PC-9 (cell line): Measurements from ENCODE around the gene NCOA3. TPM values are rescaled to one million over a fixed set of nuclear protein-coding genes. Genes with fewer than 3 reads are reported as not detected.

ENCODE experiments used
- BruUV-seq: library from RNA; stranded (reverse); fragments of 400-500 nt; replicated peaks from 2 replicates; lab custom pipeline; 2021; lab: Mats Ljungman, UMichigan
- CTCF ChIA-PET: fragments of 300-600 bp; sonication (Branson Sonifier 250); formaldehyde crosslinking; loops from one replicate; lab custom pipeline; 2022; ENCODE audit warnings: antibody characterized with exemption; lab: Charles Lee
- POLR2A ChIA-PET: fragments of 300-600 bp; sonication (Branson Sonifier 250); formaldehyde crosslinking; loops from one replicate; lab custom pipeline; 2022; ENCODE audit warnings: antibody characterized with exemption; ENCODE audit not compliant: unreplicated experiment; lab: Charles Lee
- DNase-seq, 2 experiments: peaks; one replicate each; pipeline versions ENCODE4 v3.0.0 to v3.0.0-alpha.2; 2015 to 2022; ENCODE audit warnings: mixed read lengths in 1 of 2
- H2AFZ ChIP-seq: fragments of 200-600 bp; sonication (generic); 2 replicates; pipeline ENCODE4 v1.8.1; 2017; ENCODE audit warnings: antibody characterized with exemption
- H3F3A ChIP-seq: fragments of 200-600 bp; sonication (generic); 2 replicates; pipeline ENCODE4 v1.8.1; 2017; ENCODE audit warnings: antibody characterized with exemption, mild to moderate bottlenecking, low read depth; ENCODE audit not compliant: insufficient read depth
- H3K27ac ChIP-seq: fragments of 200-600 bp; sonication (generic); 2 replicates; pipeline ENCODE4 v1.6.1; 2016; ENCODE audit warnings: mixed run types
- H3K27me3 ChIP-seq: fragments of 200-600 bp; sonication (generic); 2 replicates; pipeline ENCODE4 v1.6.1; 2016; ENCODE audit warnings: low read depth, mixed run types; ENCODE audit not compliant: insufficient read depth
- H3K36me3 ChIP-seq: fragments of 200-600 bp; sonication (generic); 2 replicates; pipeline ENCODE4 v1.6.1; 2016; ENCODE audit warnings: low read depth, mixed run types
- H3K4me1 ChIP-seq: fragments of 200-600 bp; sonication (generic); replicated peaks from 2 replicates; pipeline ENCODE4 v1.6.1; 2016; ENCODE audit warnings: mixed run types; ENCODE audit not compliant: insufficient read depth
- H3K4me2 ChIP-seq: fragments of 200-600 bp; sonication (generic); 2 replicates; pipeline ENCODE4 v1.6.1; 2017; ENCODE audit warnings: mixed run types
- H3K4me3 ChIP-seq: fragments of 200-600 bp; sonication (generic); 2 replicates; pipeline ENCODE4 v1.6.1; 2016; ENCODE audit warnings: mixed run types
- H3K79me2 ChIP-seq: fragments of 200-600 bp; sonication (generic); 2 replicates; pipeline ENCODE4 v1.6.1; 2017; ENCODE audit warnings: low read depth, mixed run types
- H3K9me2 ChIP-seq: fragments of 200-600 bp; sonication (generic); 2 replicates; pipeline ENCODE4 v1.8.1; 2017; ENCODE audit warnings: mild to moderate bottlenecking; ENCODE audit not compliant: insufficient read depth
- H3K9me3 ChIP-seq: fragments of 200-600 bp; sonication (generic); 2 replicates; pipeline ENCODE4 v1.8.1; 2016; ENCODE audit warnings: low read depth; ENCODE audit not compliant: insufficient read depth
- H4K20me1 ChIP-seq: fragments of 200-600 bp; sonication (generic); 2 replicates; pipeline ENCODE4 v1.8.1; 2017; ENCODE audit not compliant: insufficient read depth
- EZH2 ChIP-seq: fragments of 200-600 bp; sonication (generic); IDR thresholded peaks from 2 replicates; pipeline ENCODE4 v1.8.0; 2017; ENCODE audit warnings: antibody characterized with exemption, low read depth
- intact Hi-C: fragments of 100-400 bp; cut with micrococcal nuclease; formaldehyde crosslinking; loops from one replicate; pipeline ENCODE4 v1.10.0; 2022; ENCODE audit not compliant: unreplicated experiment
- total RNA-seq: library from RNA; stranded (reverse); gene quantifications from 2 replicates; pipeline ENCODE4 v1.2.3, GENCODE V29; 2021
- TF ChIP-seq, protein P1 (sequence below): fragments of 200-600 bp; sonication (generic); conservative IDR thresholded peaks from 2 replicates; pipeline ENCODE4 v1.6.1; 2017; ENCODE audit warnings: mixed run types, antibody characterized with exemption, mild to moderate bottlenecking, moderate library complexity

Gene NCOA3
- total RNA-seq, 1 experiment from 2014 or later: 78.0 TPM

DNA sequence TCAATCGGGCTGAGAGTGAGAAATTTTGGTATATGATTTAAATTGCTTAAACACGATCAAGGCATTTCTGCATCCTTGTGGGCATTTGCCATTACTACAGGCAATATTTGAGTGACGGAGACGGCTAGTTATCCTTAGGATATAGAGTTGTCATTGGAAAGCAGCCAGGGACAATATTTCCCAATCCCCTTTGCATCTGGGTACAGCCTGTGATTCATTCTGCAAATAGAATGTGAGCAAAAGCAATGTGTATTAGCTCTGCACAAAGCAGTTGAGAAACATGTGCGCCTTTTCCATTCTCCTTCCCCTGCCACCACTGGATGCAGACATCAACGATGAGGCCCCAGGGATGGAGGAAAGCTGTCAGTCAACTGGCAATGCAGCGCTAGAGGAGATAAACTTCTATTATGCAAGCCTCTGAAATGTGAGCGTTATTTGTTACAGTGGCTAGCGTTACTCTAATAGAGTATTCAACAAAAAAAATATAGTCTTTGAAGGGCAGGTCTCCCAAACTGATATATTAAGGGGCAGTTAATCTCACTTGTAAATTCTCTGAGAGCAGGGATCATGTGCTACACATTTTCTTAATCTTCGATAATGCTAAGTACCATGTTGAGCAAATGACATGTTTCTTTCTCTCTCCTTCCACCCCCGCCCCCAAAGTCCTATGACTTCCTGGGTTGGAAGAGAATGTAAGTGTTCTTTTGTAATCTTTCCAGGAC, 37.1 kb upstream of the NCOA3 start:
- H3K4me2 ChIP-seq: peak overlapping the region; percentile 53
- ChIA-PET CTCF (interaction anchor here (0.7 to 1.1 kb wide), 2 partner anchors 72 to 80 kb away, joined by 3 to 5 read pairs; no protein-coding TSS in a partner anchor), POLR2A (interaction anchor here (0.5 to 1.0 kb wide), 3 partner anchors 34 to 156 kb away, joined by 3 to 5 read pairs (median 3); partner anchors contain the start of gene NCOA3)
- peaks cover 29% of the 10 kb centered on the region for H3K4me1 ChIP-seq
- DNase-seq: peak; percentile 79 to 99
- TF ChIP-seq, protein P1, sequence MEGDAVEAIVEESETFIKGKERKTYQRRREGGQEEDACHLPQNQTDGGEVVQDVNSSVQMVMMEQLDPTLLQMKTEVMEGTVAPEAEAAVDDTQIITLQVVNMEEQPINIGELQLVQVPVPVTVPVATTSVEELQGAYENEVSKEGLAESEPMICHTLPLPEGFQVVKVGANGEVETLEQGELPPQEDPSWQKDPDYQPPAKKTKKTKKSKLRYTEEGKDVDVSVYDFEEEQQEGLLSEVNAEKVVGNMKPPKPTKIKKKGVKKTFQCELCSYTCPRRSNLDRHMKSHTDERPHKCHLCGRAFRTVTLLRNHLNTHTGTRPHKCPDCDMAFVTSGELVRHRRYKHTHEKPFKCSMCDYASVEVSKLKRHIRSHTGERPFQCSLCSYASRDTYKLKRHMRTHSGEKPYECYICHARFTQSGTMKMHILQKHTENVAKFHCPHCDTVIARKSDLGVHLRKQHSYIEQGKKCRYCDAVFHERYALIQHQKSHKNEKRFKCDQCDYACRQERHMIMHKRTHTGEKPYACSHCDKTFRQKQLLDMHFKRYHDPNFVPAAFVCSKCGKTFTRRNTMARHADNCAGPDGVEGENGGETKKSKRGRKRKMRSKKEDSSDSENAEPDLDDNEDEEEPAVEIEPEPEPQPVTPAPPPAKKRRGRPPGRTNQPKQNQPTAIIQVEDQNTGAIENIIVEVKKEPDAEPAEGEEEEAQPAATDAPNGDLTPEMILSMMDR: peak; percentile 78
- TF ChIP-seq EZH2: no peak
- H2AFZ ChIP-seq: no peak overlapping the region
- intact Hi-C loops: loop anchor here (1.0 to 2.0 kb wide), 5 partner anchors 26 to 190 kb away; no protein-coding TSS in a partner anchor
- peaks cover 33% of the 10 kb centered on the region for H3F3A ChIP-seq
- no peaks in the 10 kb centered on the region for H3K27me3 ChIP-seq
- no peaks in the 10 kb centered on the region for H3K36me3 ChIP-seq
- H3K9me2 ChIP-seq: no peaks in the 10 kb centered on the region
- no peaks in the 10 kb centered on the region for H4K20me1 ChIP-seq
- no TSS peak for BruUV-seq
- H3K4me3 ChIP-seq: no peak overlapping the region; the same call in 1 of the 2 replicates
- no peaks in the 10 kb centered on the region for H3K79me2 ChIP-seq
- no peaks in the 10 kb centered on the region for H3K9me3 ChIP-seq
- H3K27ac ChIP-seq: peak overlapping the region; percentile 73

DNA sequence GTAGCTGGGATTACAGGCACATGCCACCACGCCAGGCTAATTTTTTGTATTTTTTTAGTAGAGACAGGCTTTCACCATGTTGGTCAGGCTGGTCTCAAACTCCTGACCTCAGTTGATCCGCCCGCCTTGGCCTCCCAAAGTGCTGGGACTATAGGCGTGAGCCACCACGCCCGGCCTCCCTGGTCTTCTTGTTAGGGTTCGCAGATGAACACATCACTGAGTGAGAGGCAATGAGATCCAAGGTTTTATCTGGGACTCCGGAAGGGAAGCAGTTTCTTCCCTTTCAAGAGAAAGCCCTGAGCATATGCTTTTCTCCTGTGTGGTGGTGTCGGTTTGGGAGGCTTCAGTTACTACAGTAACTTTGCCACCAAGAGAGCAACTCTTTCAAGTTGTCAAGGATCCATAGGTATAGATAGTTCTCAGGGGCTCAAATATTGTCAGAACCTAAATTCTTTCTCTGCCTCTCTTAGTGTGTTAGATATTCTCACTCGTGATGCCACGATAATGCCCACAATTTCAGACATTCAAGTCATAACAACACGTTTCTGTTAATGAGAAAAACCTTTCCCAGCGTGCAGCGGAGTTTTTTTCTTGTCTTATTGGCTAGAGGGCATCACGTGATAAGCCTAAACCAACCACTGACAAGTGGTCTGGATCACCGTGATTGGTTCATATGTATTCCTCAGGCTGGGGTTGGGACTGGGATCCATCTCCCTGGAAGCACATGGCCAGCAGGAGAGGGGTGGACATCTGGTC, 36.2 kb upstream of the NCOA3 start:
- no peaks in the 10 kb centered on the region for H4K20me1 ChIP-seq
- peaks cover 33% of the 10 kb centered on the region for H3F3A ChIP-seq
- peak overlapping the region; percentile 73 for H3K27ac ChIP-seq
- H3K9me2 ChIP-seq: no peaks in the 10 kb centered on the region
- H3K79me2 ChIP-seq: no peaks in the 10 kb centered on the region
- BruUV-seq: no TSS peak
- no peak overlapping the region for H3K4me3 ChIP-seq
- no peak overlapping the region for H2AFZ ChIP-seq
- intact Hi-C loops: loop anchor here (2.0 kb wide), 2 partner anchors 27 to 29 kb away; no protein-coding TSS in a partner anchor
- DNase-seq: no peak
- no peaks in the 10 kb centered on the region for H3K36me3 ChIP-seq
- ChIA-PET CTCF (no interaction called here), POLR2A (no interaction called here)
- no peak for TF ChIP-seq EZH2
- TF ChIP-seq, protein P1: no peak
- H3K4me1 ChIP-seq: peaks cover 29% of the 10 kb centered on the region
- H3K27me3 ChIP-seq: no peaks in the 10 kb centered on the region
- H3K4me2 ChIP-seq: peak overlapping the region; percentile 53; the same call in 1 of the 2 replicates
- H3K9me3 ChIP-seq: no peaks in the 10 kb centered on the region

DNA sequence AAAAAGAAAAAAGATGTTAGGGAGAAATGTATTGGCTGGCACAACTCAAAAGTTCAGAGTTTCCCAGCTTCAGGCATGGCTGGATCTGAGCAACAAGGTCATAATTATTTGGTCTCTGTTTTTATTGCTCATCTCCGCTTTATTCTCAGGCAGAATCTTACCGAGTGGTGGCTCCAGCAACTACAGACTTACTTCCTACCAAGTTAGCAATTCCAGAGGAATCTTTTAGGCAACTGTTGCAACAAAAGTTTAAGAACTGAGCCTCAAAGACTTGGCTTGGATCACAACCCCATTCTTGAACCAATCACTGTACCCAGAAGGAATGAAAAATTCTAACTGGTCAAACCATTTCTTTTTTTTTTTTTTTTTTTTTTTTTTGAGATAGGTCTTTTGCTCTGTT, 35.5 kb upstream of the NCOA3 start:
- ChIA-PET CTCF (interaction anchor here (0.6 kb wide), 2 partner anchors 78 to 193 kb away, joined by 5 to 6 read pairs; no protein-coding TSS in a partner anchor), POLR2A (no interaction called here)
- no peak for TF ChIP-seq EZH2
- TF ChIP-seq, protein P1: no peak

More for the DNA sequence above, 35.5 kb upstream of the NCOA3 start:
- BruUV-seq: no TSS peak
- H3K9me2 ChIP-seq: no peaks in the 10 kb centered on the region
- peaks cover 29% of the 10 kb centered on the region for H3K4me1 ChIP-seq
- no peak overlapping the region for H2AFZ ChIP-seq
- H3K27me3 ChIP-seq: no peaks in the 10 kb centered on the region
- no peaks in the 10 kb centered on the region for H3K79me2 ChIP-seq
- H3K9me3 ChIP-seq: no peaks in the 10 kb centered on the region
- H4K20me1 ChIP-seq: no peaks in the 10 kb centered on the region
- DNase-seq: no peak
- no peak overlapping the region for H3K4me3 ChIP-seq
- no peaks in the 10 kb centered on the region for H3K36me3 ChIP-seq
- peak overlapping the region; percentile 73; the same call in 1 of the 2 replicates for H3K27ac ChIP-seq
- no peak overlapping the region for H3K4me2 ChIP-seq
- intact Hi-C loops: no loop called here
- H3F3A ChIP-seq: peaks cover 33% of the 10 kb centered on the region
